ENCODE measurements around the gene APCDD1L.

GRCh38 chr20:58553166-58553696 lies 38.0 kb upstream of the APCDD1L start:
- no peak for TF ChIP-seq SUZ12 (IDR thresholded peaks at IDR 0.05; ENCODE audit: extremely low read depth, insufficient read depth, insufficient read length)
- TF ChIP-seq YY1 (IDR thresholded peaks at IDR 0.05; ENCODE audit: insufficient read depth, insufficient read length) = no peak
- TF ChIP-seq ZNF274 (IDR thresholded peaks at IDR 0.05; ENCODE audit: low read depth, low read length) = no peak
